GM12878 (cell line): ENCODE data around the gene CNST. TPM values are rescaled to one million over a fixed set of nuclear protein-coding genes. Genes with fewer than 3 reads are reported as not detected.
A peak's percentile ranks its signal among the peaks of the same experiment; 100 is the strongest.
"Not testable (repeated sequence)": the region's sequence is repeated elsewhere in the genome, so short reads cannot be mapped to it uniquely, and the experiment has no call there.

Experiments used
- ATAC-seq: fragments of 200-7000 bp; cut with Tn5 transposase; 3 replicates; pipeline ENCODE4 v1.9.1; 2020; ENCODE audit warnings: mild to moderate bottlenecking, moderate library complexity
- BruUV-seq: library from RNA; stranded (reverse); fragments of 400-500 nt; replicated peaks from 2 replicates; lab custom pipeline; 2021; lab: Mats Ljungman, UMichigan
- CTCF ChIA-PET: fragments of 300-600 bp; sonication (Branson Sonifier 250); formaldehyde crosslinking; extraction: SDS; loops from one replicate; lab custom pipeline; 2021; ENCODE audit warnings: inconsistent platforms; lab: Yijun Ruan, JAX
- POLR2A ChIA-PET: fragments of 350-600 bp; formaldehyde crosslinking; extraction: SDS; loops from one replicate; lab custom pipeline; 2021; ENCODE audit warnings: inconsistent platforms; lab: Charles Lee
- RAD21 ChIA-PET: fragments of 300-600 bp; sonication (Branson Sonifier 250); formaldehyde crosslinking; loops from one replicate; lab custom pipeline; 2023; ENCODE audit warnings: antibody characterized with exemption; ENCODE audit not compliant: unreplicated experiment; lab: Charles Lee
- SMC1A ChIA-PET: fragments of 300-600 bp; sonication (Branson Sonifier 250); formaldehyde crosslinking; loops from one replicate; lab custom pipeline; 2023; ENCODE audit not compliant: unreplicated experiment, uncharacterized antibody; lab: Charles Lee
- DNase-seq: peaks from one replicate; pipeline ENCODE4 v3.0.0-alpha.2; 2011; ENCODE audit warnings: low read depth, low spot score
- FAIRE-seq: peaks from 3 replicates; lab custom pipeline; 2011; peaks lifted over from hg19 to GRCh38; lab: Jason Lieb, UNC
- H2AFZ ChIP-seq: 2 replicates; pipeline ENCODE4 v1.6.0; 2011; ENCODE audit warnings: low read depth, low read length, control low read depth; ENCODE audit not compliant: control insufficient read depth
- H3K27ac ChIP-seq: 2 replicates; pipeline ENCODE4 v1.5.1; 2011; ENCODE audit warnings: control low read depth; ENCODE audit not compliant: control insufficient read depth, insufficient read depth
- H3K27me3 ChIP-seq, 2 experiments: replicated peaks in 1 of 2; 2 replicates each; pipeline versions ENCODE4 v1.6.0 to v1.6.1; 2011; ENCODE audit warnings: low read length in 1 of 2; ENCODE audit not compliant: control insufficient read depth in 2 of 2, insufficient read depth in 2 of 2
- H3K36me3 ChIP-seq, 2 experiments: 2 replicates each; pipeline ENCODE4 v1.5.1; 2011; ENCODE audit warnings: low read length in 1 of 2; ENCODE audit not compliant: control insufficient read depth in 2 of 2, insufficient read depth in 2 of 2
- H3K4me1 ChIP-seq: 2 replicates; pipeline ENCODE4 v1.6.1; 2011; ENCODE audit warnings: mild to moderate bottlenecking, low read length, moderate library complexity, mixed read lengths; ENCODE audit not compliant: control insufficient read depth, insufficient read depth
- H3K4me2 ChIP-seq: 2 replicates; pipeline ENCODE4 v1.6.0; 2011; ENCODE audit warnings: control low read depth; ENCODE audit not compliant: control insufficient read depth, insufficient read depth
- H3K4me3 ChIP-seq: fragments of 200-600 bp; sonication (generic); 2 replicates; pipeline ENCODE4 v1.5.1; 2016
- H3K79me2 ChIP-seq: 2 replicates; pipeline ENCODE4 v1.6.0; 2011; ENCODE audit warnings: low read length; ENCODE audit not compliant: control insufficient read depth, insufficient read depth
- H3K9ac ChIP-seq: 2 replicates; pipeline ENCODE4 v1.8.0; 2011; ENCODE audit warnings: low read length, control low read depth, mixed read lengths; ENCODE audit not compliant: control insufficient read depth, insufficient read depth
- H3K9me3 ChIP-seq: replicated peaks from 3 replicates; pipeline ENCODE4 v1.5.1; 2011; ENCODE audit warnings: mild to moderate bottlenecking, low read length; ENCODE audit not compliant: control insufficient read depth, insufficient read depth
- H4K20me1 ChIP-seq: 2 replicates; pipeline ENCODE4 v1.6.0; 2011; ENCODE audit not compliant: control insufficient read depth, insufficient read depth
- KLF5 ChIP-seq: fragments of 450-650 bp; IDR thresholded peaks from 2 replicates; pipeline ENCODE4 v1.6.1; 2014; ENCODE audit warnings: mild to moderate bottlenecking; ENCODE audit not compliant: partially characterized antibody
- NBN ChIP-seq: fragments of 450-650 bp; IDR thresholded peaks from 2 replicates; pipeline ENCODE4 v1.6.1; 2016
- SPI1 ChIP-seq: IDR thresholded peaks from 2 replicates; pipeline ENCODE4 v1.6.1; 2011; ENCODE audit warnings: low read depth, mild to moderate bottlenecking, low read length, moderate library complexity, borderline replicate concordance; ENCODE audit not compliant: insufficient read depth
- WGBS: methylation state at CpG from one replicate; pipeline ENCODE4 v1.1.6; 2016; ENCODE audit warnings: low lambda C conversion rate; ENCODE audit not compliant: insufficient replicate concordance, insufficient coverage; ENCODE audit errors: missing lambda C conversion rate; 5-methylcytosine and 5-hydroxymethylcytosine counted together
- in situ Hi-C: fragments of 300-500 bp; cut with MboI; formaldehyde crosslinking; loops from 9 replicates; pipeline ENCODE4 v1.14.3; 2018; ENCODE audit warnings: mixed read lengths
- intact Hi-C: fragments of 100-400 bp; cut with micrococcal nuclease; formaldehyde crosslinking; loops from one replicate; pipeline ENCODE4 v1.14.2; 2022; ENCODE audit not compliant: unreplicated experiment
- polyA plus RNA-seq, 11 experiments: library from polyadenylated mRNA; depleted of rRNA in 4 of 11; unstranded in 6 of 11; stranded (reverse) in 5 of 11; fragments of >200 nt; fragmentation: Nextera tagmentation in 4 of 11; fragmentation: Illumina TruSeq in 1 of 11; extraction: Ambion mirVana in 4 of 11; extraction: Trizol in 1 of 11; gene quantifications; 1 replicate in 1 of 11; 2 replicates in 10 of 11; pipeline versions ENCODE4 v1.2.1 to v1.2.3, GENCODE V29; 2011 to 2016; ENCODE audit warnings: inconsistent platforms in 2 of 11, missing spikeins in 2 of 11, low read depth in 1 of 11
- total RNA-seq, 4 experiments: library from RNA; depleted of rRNA in 3 of 4; stranded (reverse); fragments of >200 nt in 3 of 4; fragmentation: Illumina TruSeq in 1 of 4; extraction: Trizol in 1 of 4; gene quantifications; 2 replicates each; pipeline versions ENCODE4 v1.2.1 to v1.2.3, GENCODE V29; 2013 to 2021

Gene CNST
- total and polyA plus RNA-seq, 10 of the 15 experiments (the other 5 are each of a cell fraction or from before 2014, with no cell fraction given) = 4.8 to 16.2 (median 12.3) TPM

DNA sequence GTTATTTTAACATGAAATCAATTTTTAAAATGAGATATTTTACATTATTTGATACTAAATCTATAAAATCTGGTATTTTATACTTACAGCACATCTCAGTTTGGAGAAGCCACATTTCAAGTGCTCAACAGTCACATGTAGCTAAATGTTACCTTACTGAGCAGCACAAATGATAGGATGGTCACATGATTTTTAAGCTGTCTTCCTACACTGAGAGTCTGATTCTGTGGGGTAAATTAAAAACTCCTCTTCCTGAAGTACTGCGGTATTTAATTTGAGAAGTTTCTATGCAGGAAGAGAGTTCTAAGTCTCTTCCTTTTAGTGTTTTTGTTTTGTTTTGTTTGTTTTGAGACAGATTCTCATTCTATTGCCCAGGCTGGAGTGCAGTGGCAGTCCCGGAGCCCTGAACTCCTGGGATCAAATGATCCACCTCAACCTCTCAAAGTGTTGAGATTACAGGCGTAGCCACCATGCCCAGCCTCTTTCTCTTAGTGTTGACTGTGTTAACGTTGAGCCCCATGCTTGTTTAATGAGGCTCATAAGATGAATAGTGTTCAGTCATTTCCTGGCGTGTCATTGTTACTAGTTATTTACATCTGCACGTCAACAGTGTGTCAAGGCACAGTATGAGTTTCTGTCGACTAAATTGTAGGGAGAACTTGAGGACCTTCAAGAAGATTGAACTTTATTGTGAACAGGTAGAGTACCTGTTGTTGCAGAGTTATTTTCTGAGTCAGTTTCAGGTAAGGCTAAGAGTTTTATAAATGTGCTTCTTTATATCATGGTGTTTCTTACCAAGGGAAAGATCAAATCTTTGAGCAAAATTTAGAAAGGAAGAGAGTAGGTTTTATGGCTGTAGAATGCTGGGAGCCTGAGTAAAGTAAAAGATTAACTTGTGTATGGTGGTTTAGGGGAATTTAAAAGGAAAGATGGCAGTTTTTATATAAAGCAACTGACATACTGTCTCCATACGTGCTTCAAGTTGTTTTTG lies 3.3 kb downstream of the CNST start (continued):
- peak; percentile 26 for TF ChIP-seq KLF5

DNA sequence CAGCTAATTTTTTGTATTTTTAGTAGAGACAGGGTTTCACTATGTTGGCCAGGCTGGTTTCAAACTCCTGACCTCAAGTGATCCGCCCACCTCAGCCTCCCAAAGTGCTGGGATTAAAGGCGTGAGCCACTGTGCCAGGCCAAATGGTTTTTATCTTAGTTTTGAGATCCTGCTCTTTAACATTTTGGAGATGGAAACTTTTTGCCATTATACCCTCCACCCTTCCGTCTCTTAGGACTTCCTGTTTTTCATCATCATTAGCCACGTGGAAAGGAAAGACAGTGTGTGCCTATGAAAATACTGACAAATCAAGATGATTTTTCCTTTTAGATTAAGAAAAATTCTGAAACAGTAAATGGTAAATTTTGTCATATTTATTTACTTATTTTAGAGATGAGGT lies 5.1 kb downstream of the CNST start:
- FAIRE-seq, CTCF ChIA-PET, H3K9me3 ChIP-seq, ATAC-seq, H4K20me1 ChIP-seq, in situ Hi-C loops, H3K27me3 ChIP-seq, H3K4me3 ChIP-seq, intact Hi-C loops, DNase-seq, BruUV-seq, POLR2A ChIA-PET, H3K36me3 ChIP-seq: not testable (repeated sequence)
- Histone ChIP-seq H3K27ac (peak overlapping the region; percentile 1), H3K4me2 (peak overlapping the region; percentile 65), H3K9ac (peak overlapping the region; percentile 23; the same call in 1 of the 2 replicates), H3K4me1 (peaks cover 22% of the 10 kb centered on the region), H3K79me2 (peaks cover 82% of the 10 kb centered on the region), H2AFZ (peak overlapping the region; percentile 16; the same call in 1 of the 2 replicates)
- ChIA-PET RAD21 (interaction anchor here (1.7 kb wide), 1 partner anchor 58 kb away, joined by 4 read pairs; no protein-coding TSS in a partner anchor), SMC1A (interaction anchor here (1.2 to 1.5 kb wide), 2 partner anchors 15 to 57 kb away, joined by 3 to 4 read pairs; no protein-coding TSS in a partner anchor)
- peak; percentile 80 for TF ChIP-seq SPI1
- 0 out of 2 replicates have a peak, but pooled peaks have one; percentile 17 for TF ChIP-seq NBN
- WGBS = 57% methylated on average over 4 of the region's 4 CpGs
